HEK293 (cell line): ENCODE results near the gene PLAGL2.
A peak's percentile ranks its signal among the peaks of the same experiment; 100 is the strongest.

Experiments used
- CTCF ChIA-PET: fragments of 350-600 bp; formaldehyde crosslinking; extraction: SDS; loops from one replicate; lab custom pipeline; 2021; ENCODE audit warnings: antibody characterized with exemption; lab: Yijun Ruan, JAX
- POLR2A ChIA-PET: fragments of 300-600 bp; formaldehyde crosslinking; extraction: SDS; loops from one replicate; lab custom pipeline; 2020; ENCODE audit warnings: antibody characterized with exemption, inconsistent platforms; lab: Yijun Ruan, JAX
- H3K27ac ChIP-seq: fragments of 200-500 bp; sonication (Bioruptor generic); 2 replicates; pipeline ENCODE4 v1.5.1; 2014; ENCODE audit warnings: low read depth, low read length, control low read depth, inconsistent platforms; ENCODE audit errors: extremely low read depth
- H3K36me3 ChIP-seq, 2 experiments: fragments of 200-500 bp in 1 of 2; sonication (Bioruptor generic) in 1 of 2; 1 replicate in 1 of 2; 2 replicates in 1 of 2; pipeline ENCODE4 v1.5.1; 2014 to 2017; ENCODE audit warnings: inconsistent platforms in 2 of 2, low read length in 2 of 2; ENCODE audit not compliant: control insufficient read depth in 2 of 2, insufficient read depth in 1 of 2
- H3K4me1 ChIP-seq: fragments of 200-500 bp; sonication (Bioruptor generic); 2 replicates; pipeline ENCODE4 v1.5.1; 2014; ENCODE audit warnings: mild to moderate bottlenecking, low read length, inconsistent platforms; ENCODE audit not compliant: control insufficient read depth, insufficient read depth
- H3K4me3 ChIP-seq: 2 replicates; pipeline ENCODE4 v1.5.1; 2011; ENCODE audit warnings: low read depth, mild to moderate bottlenecking, control low read depth, low read length, moderate library complexity
- H3K9me3 ChIP-seq: fragments of 200-500 bp; sonication (Bioruptor generic); 2 replicates; pipeline ENCODE4 v1.5.1; 2014; ENCODE audit warnings: low read depth, low read length, inconsistent platforms; ENCODE audit not compliant: control insufficient read depth, insufficient read depth
- KLF10 ChIP-seq: fragments of 450-650 bp; IDR thresholded peaks from 2 replicates; pipeline ENCODE4 v1.5.1; 2018; ENCODE audit warnings: missing biosample characterization, mild to moderate bottlenecking, missing genetic modification characterization
- SCRT2 ChIP-seq: fragments of 450-650 bp; formaldehyde crosslinking; IDR thresholded peaks from 2 replicates; pipeline ENCODE4 v1.5.1; 2016; ENCODE audit warnings: missing biosample characterization, missing genetic modification characterization
- YY1 ChIP-seq: fragments of 450-650 bp; formaldehyde crosslinking; IDR thresholded peaks from 2 replicates; pipeline ENCODE4 v1.5.1; 2018; ENCODE audit warnings: missing biosample characterization, missing genetic modification characterization
- ZBTB8A ChIP-seq: fragments of 450-650 bp; formaldehyde crosslinking; IDR thresholded peaks from 2 replicates; pipeline ENCODE4 v1.5.1; 2016; ENCODE audit warnings: missing biosample characterization, missing genetic modification characterization
- ZNF10 ChIP-seq: fragments of 450-650 bp; formaldehyde crosslinking; IDR thresholded peaks from 2 replicates; pipeline ENCODE4 v1.5.1; 2017; ENCODE audit warnings: missing biosample characterization, missing genetic modification characterization
- ZNF133 ChIP-seq: fragments of 450-650 bp; formaldehyde crosslinking; IDR thresholded peaks from 2 replicates; pipeline ENCODE4 v1.5.1; 2016; ENCODE audit warnings: missing biosample characterization, missing genetic modification characterization
- ZNF174 ChIP-seq: fragments of 450-650 bp; formaldehyde crosslinking; IDR thresholded peaks from 2 replicates; pipeline ENCODE4 v1.5.0; 2017; ENCODE audit warnings: missing biosample characterization, mild to moderate bottlenecking, missing genetic modification characterization
- ZNF311 ChIP-seq: fragments of 450-650 bp; formaldehyde crosslinking; IDR thresholded peaks from 2 replicates; pipeline ENCODE4 v1.5.1; 2017; ENCODE audit warnings: missing biosample characterization, missing genetic modification characterization, borderline replicate concordance
- ZNF585B ChIP-seq: fragments of 450-650 bp; formaldehyde crosslinking; IDR thresholded peaks from 2 replicates; pipeline ENCODE4 v1.5.1; 2016; ENCODE audit warnings: missing biosample characterization, missing genetic modification characterization
- ZNF654 ChIP-seq: fragments of 450-650 bp; formaldehyde crosslinking; IDR thresholded peaks from 2 replicates; pipeline ENCODE4 v1.5.1; 2016; ENCODE audit warnings: low read depth, missing biosample characterization, missing genetic modification characterization
- ZNF777 ChIP-seq: fragments of 450-650 bp; formaldehyde crosslinking; IDR thresholded peaks from 2 replicates; pipeline ENCODE4 v1.5.1; 2017; ENCODE audit warnings: missing biosample characterization, missing genetic modification characterization, borderline replicate concordance
- TF ChIP-seq, protein P1 (sequence below): fragments of 450-650 bp; formaldehyde crosslinking; IDR thresholded peaks from 2 replicates; pipeline ENCODE4 v1.5.1; 2016; ENCODE audit warnings: missing biosample characterization, missing genetic modification characterization
- TF ChIP-seq, protein P2 (sequence below): fragments of 450-650 bp; formaldehyde crosslinking; IDR thresholded peaks from 2 replicates; pipeline ENCODE4 v1.5.1; 2016; ENCODE audit warnings: missing biosample characterization, missing genetic modification characterization

The PLAGL2 gene

GRCh38 chr20:32157611-32158010, 49.9 kb downstream of the PLAGL2 start (continued):
- TF ChIP-seq YY1 (tag by site-specific recombination) (no peak), KLF10 (tag by site-specific recombination) (no peak)

GRCh38 chr20:32155017-32155981, 52.2 kb downstream of the PLAGL2 start:
- H3K27ac ChIP-seq, result no peak overlapping the region
- no peak overlapping the region for H3K4me3 ChIP-seq
- TF ChIP-seq, protein P1, sequence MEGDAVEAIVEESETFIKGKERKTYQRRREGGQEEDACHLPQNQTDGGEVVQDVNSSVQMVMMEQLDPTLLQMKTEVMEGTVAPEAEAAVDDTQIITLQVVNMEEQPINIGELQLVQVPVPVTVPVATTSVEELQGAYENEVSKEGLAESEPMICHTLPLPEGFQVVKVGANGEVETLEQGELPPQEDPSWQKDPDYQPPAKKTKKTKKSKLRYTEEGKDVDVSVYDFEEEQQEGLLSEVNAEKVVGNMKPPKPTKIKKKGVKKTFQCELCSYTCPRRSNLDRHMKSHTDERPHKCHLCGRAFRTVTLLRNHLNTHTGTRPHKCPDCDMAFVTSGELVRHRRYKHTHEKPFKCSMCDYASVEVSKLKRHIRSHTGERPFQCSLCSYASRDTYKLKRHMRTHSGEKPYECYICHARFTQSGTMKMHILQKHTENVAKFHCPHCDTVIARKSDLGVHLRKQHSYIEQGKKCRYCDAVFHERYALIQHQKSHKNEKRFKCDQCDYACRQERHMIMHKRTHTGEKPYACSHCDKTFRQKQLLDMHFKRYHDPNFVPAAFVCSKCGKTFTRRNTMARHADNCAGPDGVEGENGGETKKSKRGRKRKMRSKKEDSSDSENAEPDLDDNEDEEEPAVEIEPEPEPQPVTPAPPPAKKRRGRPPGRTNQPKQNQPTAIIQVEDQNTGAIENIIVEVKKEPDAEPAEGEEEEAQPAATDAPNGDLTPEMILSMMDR (tag by site-specific recombination), result peak; percentile 49; the same call in 1 of the 2 replicates
- TF ChIP-seq SCRT2 (tag by site-specific recombination) (peak; percentile 22; the same call in 1 of the 2 replicates), ZNF654 (tag by site-specific recombination) (peak; percentile 37), ZNF174 (tag by site-specific recombination) (no peak)
- ChIA-PET POLR2A (interaction anchor here (0.6 kb wide), 1 partner anchor 14 kb away, joined by 6 read pairs; no protein-coding TSS in a partner anchor), CTCF (interaction anchor here (0.7 kb wide), 1 partner anchor 427 kb away, joined by 3 read pairs; no protein-coding TSS in a partner anchor)
- H3K9me3 ChIP-seq, result no peaks in the 10 kb centered on the region
- no peaks in the 10 kb centered on the region for H3K4me1 ChIP-seq
- H3K36me3 ChIP-seq, result peaks cover 4 to 79% of the 10 kb centered on the region in 2 experiments; a peak in 2 of 3 replicates

DNA sequence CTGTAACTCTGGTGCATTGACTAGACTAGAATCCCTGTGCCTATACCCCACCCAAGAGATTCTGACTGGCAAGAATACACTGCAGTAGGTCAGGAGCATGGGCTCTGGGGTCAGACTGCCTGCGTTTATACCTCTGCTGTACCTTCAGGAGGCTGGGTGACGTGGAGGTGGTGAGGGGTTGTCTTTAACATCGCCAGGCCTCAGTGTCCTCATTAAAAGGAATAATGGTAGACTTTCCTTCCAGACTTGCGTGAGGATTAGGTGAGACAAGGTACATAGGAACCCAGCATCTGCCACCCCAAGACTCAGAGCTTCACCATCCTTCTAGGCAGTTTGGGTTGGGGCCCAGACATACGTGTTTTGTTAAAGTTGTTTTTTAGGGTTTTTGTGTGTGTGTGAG, 53.8 kb downstream of the PLAGL2 start:
- CTCF ChIA-PET, result interaction anchor here (0.6 kb wide), 1 partner anchor 300 kb away, joined by 4 read pairs; no protein-coding TSS in a partner anchor
- H3K9me3 ChIP-seq, result no peaks in the 10 kb centered on the region
- no peaks in the 10 kb centered on the region for H3K4me1 ChIP-seq
- H3K4me3 ChIP-seq, result no peak overlapping the region
- peaks cover 4 to 76% of the 10 kb centered on the region in 2 experiments; a peak in 2 of 3 replicates for H3K36me3 ChIP-seq
- no peak overlapping the region for H3K27ac ChIP-seq
- TF ChIP-seq ZNF133 (tag by site-specific recombination), result peak; percentile 98
- TF ChIP-seq ZNF777 (tag by site-specific recombination), result no peak
- POLR2A ChIA-PET, result no interaction called here

DNA sequence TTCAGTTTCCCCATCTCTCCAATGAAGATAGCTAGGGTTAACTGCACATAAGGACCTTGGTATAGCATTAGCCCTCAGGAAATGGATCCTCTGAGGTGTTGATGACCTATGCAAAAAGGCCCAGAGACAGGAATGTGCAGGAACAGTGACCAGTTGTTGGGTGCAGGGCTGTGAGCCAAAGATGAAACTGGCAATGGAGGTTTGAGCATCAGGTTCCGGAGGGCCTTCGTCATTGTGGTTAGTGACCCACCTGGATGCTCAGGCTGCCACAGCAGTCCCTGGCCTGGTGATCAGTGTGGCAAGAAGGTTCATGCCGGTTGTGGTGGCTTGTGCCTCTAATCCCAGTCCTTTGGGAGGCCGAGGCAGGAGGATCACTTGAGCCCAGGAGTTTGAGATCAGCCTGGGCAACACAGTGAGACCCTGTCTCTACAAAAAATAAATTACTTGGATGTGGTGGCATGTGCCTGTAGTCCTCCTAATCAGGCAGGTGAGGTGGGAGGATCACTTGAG, 54.3 kb downstream of the PLAGL2 start:
- TF ChIP-seq, protein P2, sequence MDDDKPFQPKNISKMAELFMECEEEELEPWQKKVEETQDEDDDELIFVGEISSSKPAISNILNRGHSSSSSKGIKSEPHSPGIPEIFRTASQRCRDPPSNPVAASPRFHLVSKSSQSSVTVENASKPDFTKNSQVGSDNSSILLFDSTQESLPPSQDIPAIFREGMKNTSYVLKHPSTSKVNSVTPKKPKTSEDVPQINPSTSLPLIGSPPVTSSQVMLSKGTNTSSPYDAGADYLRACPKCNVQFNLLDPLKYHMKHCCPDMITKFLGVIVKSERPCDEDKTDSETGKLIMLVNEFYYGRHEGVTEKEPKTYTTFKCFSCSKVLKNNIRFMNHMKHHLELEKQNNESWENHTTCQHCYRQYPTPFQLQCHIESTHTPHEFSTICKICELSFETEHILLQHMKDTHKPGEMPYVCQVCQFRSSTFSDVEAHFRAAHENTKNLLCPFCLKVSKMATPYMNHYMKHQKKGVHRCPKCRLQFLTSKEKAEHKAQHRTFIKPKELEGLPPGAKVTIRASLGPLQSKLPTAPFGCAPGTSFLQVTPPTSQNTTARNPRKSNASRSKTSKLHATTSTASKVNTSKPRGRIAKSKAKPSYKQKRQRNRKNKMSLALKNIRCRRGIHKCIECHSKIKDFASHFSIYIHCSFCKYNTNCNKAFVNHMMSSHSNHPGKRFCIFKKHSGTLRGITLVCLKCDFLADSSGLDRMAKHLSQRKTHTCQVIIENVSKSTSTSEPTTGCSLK (tag by site-specific recombination), result no peak
- no peak for TF ChIP-seq ZNF311 (tag by site-specific recombination)
- TF ChIP-seq ZNF10 (tag by site-specific recombination), result no peak
- TF ChIP-seq ZBTB8A (tag by site-specific recombination), result no peak
- TF ChIP-seq ZNF585B (tag by site-specific recombination), result no peak
- no peak for TF ChIP-seq ZNF174 (tag by site-specific recombination)
- H3K4me1 ChIP-seq, result no peaks in the 10 kb centered on the region
- no peak overlapping the region for H3K4me3 ChIP-seq
- ChIA-PET CTCF (no interaction called here), POLR2A (no interaction called here)
- H3K9me3 ChIP-seq, result no peaks in the 10 kb centered on the region
- no peak overlapping the region for H3K27ac ChIP-seq
- peaks cover 10 to 74% of the 10 kb centered on the region in 2 experiments; a peak in 2 of 3 replicates for H3K36me3 ChIP-seq
